Measurements from ENCODE around the gene GEMIN7.
"Not testable (repeated sequence)": the region's sequence is repeated elsewhere in the genome, so short reads cannot be mapped to it uniquely, and the experiment has no call there.

GEMIN7 gene

GRCh38 chr19:45102481-45102880, 23.4 kb downstream of the GEMIN7 start:
- no peak overlapping the region for H3K4me3 ChIP-seq (ENCODE audit: low read length)
- H3K27me3 ChIP-seq (ENCODE audit: control insufficient read depth, insufficient read depth, low read length), result no peaks in the 10 kb centered on the region
- peaks cover 9% of the 10 kb centered on the region for H3K4me1 ChIP-seq (ENCODE audit: control insufficient read depth, low read depth, low read length)
- H3K9me3 ChIP-seq (ENCODE audit: control insufficient read depth, low read depth, low read length), result no peaks in the 10 kb centered on the region
- H3K9ac ChIP-seq (ENCODE audit: low read length), result no peak overlapping the region
- no peaks in the 10 kb centered on the region for H3K36me3 ChIP-seq (ENCODE audit: control insufficient read depth, low read depth, low read length)
- H3K27ac ChIP-seq (ENCODE audit: low read length), result no peak overlapping the region

GRCh38 chr19:45103156-45103507, 24.1 kb downstream of the GEMIN7 start:
- no peaks in the 10 kb centered on the region for H3K9me3 ChIP-seq (ENCODE audit: control insufficient read depth, low read depth, low read length)
- no peaks in the 10 kb centered on the region for H3K36me3 ChIP-seq (ENCODE audit: control insufficient read depth, low read depth, low read length)
- peaks cover 9% of the 10 kb centered on the region for H3K4me1 ChIP-seq (ENCODE audit: control insufficient read depth, low read depth, low read length)
- H3K27ac ChIP-seq (ENCODE audit: low read length), result no peak overlapping the region
- H3K27me3 ChIP-seq (ENCODE audit: control insufficient read depth, insufficient read depth, low read length), result no peaks in the 10 kb centered on the region
- no peak overlapping the region for H3K9ac ChIP-seq (ENCODE audit: low read length)
- no peak overlapping the region for H3K4me3 ChIP-seq (ENCODE audit: low read length)

GRCh38 chr19:45103508-45104319, 24.7 kb downstream of the GEMIN7 start:
- H3K36me3 ChIP-seq (ENCODE audit: control insufficient read depth, low read depth, low read length), result no peaks in the 10 kb centered on the region
- H3K27me3 ChIP-seq (ENCODE audit: control insufficient read depth, insufficient read depth, low read length), result no peaks in the 10 kb centered on the region
- H3K9ac ChIP-seq (ENCODE audit: low read length), result no peak overlapping the region
- H3K4me1 ChIP-seq (ENCODE audit: control insufficient read depth, low read depth, low read length), result peaks cover 5% of the 10 kb centered on the region
- no peak overlapping the region for H3K4me3 ChIP-seq (ENCODE audit: low read length)
- H3K27ac ChIP-seq (ENCODE audit: low read length), result no peak overlapping the region
- H3K9me3 ChIP-seq (ENCODE audit: control insufficient read depth, low read depth, low read length), result no peaks in the 10 kb centered on the region

GRCh38 chr19:45104658-45105349, 25.7 kb downstream of the GEMIN7 start:
- H3K4me1 ChIP-seq (ENCODE audit: control insufficient read depth, low read depth, low read length), result peaks cover 5% of the 10 kb centered on the region
- H3K27ac ChIP-seq (ENCODE audit: low read length), result no peak overlapping the region
- no peak overlapping the region for H3K4me3 ChIP-seq (ENCODE audit: low read length)
- H3K9me3 ChIP-seq (ENCODE audit: control insufficient read depth, low read depth, low read length), result no peaks in the 10 kb centered on the region
- H3K36me3 ChIP-seq (ENCODE audit: control insufficient read depth, low read depth, low read length), result no peaks in the 10 kb centered on the region
- H3K9ac ChIP-seq (ENCODE audit: low read length), result no peak overlapping the region
- no peaks in the 10 kb centered on the region for H3K27me3 ChIP-seq (ENCODE audit: control insufficient read depth, insufficient read depth, low read length)

- H3K4me3 ChIP-seq (ENCODE audit: low read length); H3K27ac ChIP-seq (ENCODE audit: low read length); H3K27me3 ChIP-seq (ENCODE audit: control insufficient read depth, insufficient read depth, low read length); H3K36me3 ChIP-seq (ENCODE audit: control insufficient read depth, low read depth, low read length); H3K4me1 ChIP-seq (ENCODE audit: control insufficient read depth, low read depth, low read length); H3K9ac ChIP-seq (ENCODE audit: low read length); H3K9me3 ChIP-seq (ENCODE audit: control insufficient read depth, low read depth, low read length): not testable (repeated sequence)
Measured at GRCh38 chr19:45106363-45106762, 27.3 kb downstream of the GEMIN7 start.

- no peak overlapping the region for H3K4me3 ChIP-seq (ENCODE audit: low read length)
- no peak overlapping the region for H3K9ac ChIP-seq (ENCODE audit: low read length)
- no peaks in the 10 kb centered on the region for H3K27me3 ChIP-seq (ENCODE audit: control insufficient read depth, insufficient read depth, low read length)
- H3K9me3 ChIP-seq (ENCODE audit: control insufficient read depth, low read depth, low read length), result no peaks in the 10 kb centered on the region
- no peaks in the 10 kb centered on the region for H3K36me3 ChIP-seq (ENCODE audit: control insufficient read depth, low read depth, low read length)
- H3K27ac ChIP-seq (ENCODE audit: low read length), result no peak overlapping the region
- H3K4me1 ChIP-seq (ENCODE audit: control insufficient read depth, low read depth, low read length), result peaks cover 2% of the 10 kb centered on the region
Measured at GRCh38 chr19:45107621-45108150, 28.6 kb downstream of the GEMIN7 start.

GRCh38 chr19:45110851-45111266, 31.8 kb downstream of the GEMIN7 start:
- H3K4me1 ChIP-seq (ENCODE audit: control insufficient read depth, low read depth, low read length), result no peaks in the 10 kb centered on the region

GRCh38 chr19:45112111-45112827, 33.2 kb downstream of the GEMIN7 start:
- no peak overlapping the region for H3K9ac ChIP-seq (ENCODE audit: low read length)
- H3K4me3 ChIP-seq (ENCODE audit: low read length), result no peak overlapping the region
- no peaks in the 10 kb centered on the region for H3K27me3 ChIP-seq (ENCODE audit: control insufficient read depth, insufficient read depth, low read length)
- no peaks in the 10 kb centered on the region for H3K4me1 ChIP-seq (ENCODE audit: control insufficient read depth, low read depth, low read length)
- H3K27ac ChIP-seq (ENCODE audit: low read length), result no peak overlapping the region
- H3K9me3 ChIP-seq (ENCODE audit: control insufficient read depth, low read depth, low read length), result no peaks in the 10 kb centered on the region
- H3K36me3 ChIP-seq (ENCODE audit: control insufficient read depth, low read depth, low read length), result no peaks in the 10 kb centered on the region

More at GRCh38 chr19:45110851-45111266, 31.8 kb downstream of the GEMIN7 start:
- no peaks in the 10 kb centered on the region for H3K9me3 ChIP-seq (ENCODE audit: control insufficient read depth, low read depth, low read length)
- H3K4me3 ChIP-seq (ENCODE audit: low read length), result no peak overlapping the region
- no peaks in the 10 kb centered on the region for H3K27me3 ChIP-seq (ENCODE audit: control insufficient read depth, insufficient read depth, low read length)
- no peaks in the 10 kb centered on the region for H3K36me3 ChIP-seq (ENCODE audit: control insufficient read depth, low read depth, low read length)
- no peak overlapping the region for H3K9ac ChIP-seq (ENCODE audit: low read length)
- no peak overlapping the region for H3K27ac ChIP-seq (ENCODE audit: low read length)

GRCh38 chr19:45113628-45114027, 34.6 kb downstream of the GEMIN7 start:
- Histone ChIP-seq H3K9me3 (ENCODE audit: control insufficient read depth, low read depth, low read length) (no peaks in the 10 kb centered on the region), H3K27me3 (ENCODE audit: control insufficient read depth, insufficient read depth, low read length) (no peaks in the 10 kb centered on the region), H3K36me3 (ENCODE audit: control insufficient read depth, low read depth, low read length) (no peaks in the 10 kb centered on the region), H3K4me1 (ENCODE audit: control insufficient read depth, low read depth, low read length) (no peaks in the 10 kb centered on the region), H3K4me3 (ENCODE audit: low read length) (no peak overlapping the region), H3K27ac (ENCODE audit: low read length) (no peak overlapping the region), H3K9ac (ENCODE audit: low read length) (no peak overlapping the region)

- H3K9ac ChIP-seq (ENCODE audit: low read length), result no peak overlapping the region
- no peaks in the 10 kb centered on the region for H3K4me1 ChIP-seq (ENCODE audit: control insufficient read depth, low read depth, low read length)
Measured at GRCh38 chr19:45114116-45114515, 35.1 kb downstream of the GEMIN7 start.

GRCh38 chr19:45115809-45116615, 37.0 kb downstream of the GEMIN7 start:
- Histone ChIP-seq H3K4me1 (ENCODE audit: control insufficient read depth, low read depth, low read length) (no peaks in the 10 kb centered on the region), H3K27me3 (ENCODE audit: control insufficient read depth, insufficient read depth, low read length) (no peaks in the 10 kb centered on the region), H3K27ac (ENCODE audit: low read length) (no peak overlapping the region), H3K9ac (ENCODE audit: low read length) (no peak overlapping the region), H3K9me3 (ENCODE audit: control insufficient read depth, low read depth, low read length) (no peaks in the 10 kb centered on the region), H3K36me3 (ENCODE audit: control insufficient read depth, low read depth, low read length) (no peaks in the 10 kb centered on the region), H3K4me3 (ENCODE audit: low read length) (no peak overlapping the region)

More at GRCh38 chr19:45114116-45114515, 35.1 kb downstream of the GEMIN7 start:
- H3K9me3 ChIP-seq (ENCODE audit: control insufficient read depth, low read depth, low read length), result no peaks in the 10 kb centered on the region
- H3K27ac ChIP-seq (ENCODE audit: low read length), result no peak overlapping the region
- no peaks in the 10 kb centered on the region for H3K27me3 ChIP-seq (ENCODE audit: control insufficient read depth, insufficient read depth, low read length)
- H3K36me3 ChIP-seq (ENCODE audit: control insufficient read depth, low read depth, low read length), result no peaks in the 10 kb centered on the region
- H3K4me3 ChIP-seq (ENCODE audit: low read length), result no peak overlapping the region

All from iPS-18a (cell line).